HG03064 (cell line): ENCODE measurements around the gene MAP3K20.
"Not testable (repeated sequence)": the region's sequence is repeated elsewhere in the genome, so short reads cannot be mapped to it uniquely, and the experiment has no call there.

Source experiments
- ATAC-seq: cut with Tn5 transposase; IDR thresholded peaks from one replicate; pipeline ENCODE4 v1.9.1; 2021; ENCODE audit warnings: low read depth; ENCODE audit not compliant: unreplicated experiment

Gene MAP3K20

GRCh38 chr2:173119069-173119807, 43.6 kb downstream of the MAP3K20 start:
- ATAC-seq: no peak

- ATAC-seq: no peak
Measured at GRCh38 chr2:173119944-173120343, 44.3 kb downstream of the MAP3K20 start.

GRCh38 chr2:173122936-173123335, 47.3 kb downstream of the MAP3K20 start:
- ATAC-seq: no peak

- ATAC-seq: no peak
Measured at GRCh38 chr2:173124441-173124840, 48.8 kb downstream of the MAP3K20 start.

GRCh38 chr2:173126819-173127218, 51.2 kb downstream of the MAP3K20 start:
- ATAC-seq: no peak

GRCh38 chr2:173128132-173128531, 52.5 kb downstream of the MAP3K20 start:
- not testable (repeated sequence) for ATAC-seq

- no peak for ATAC-seq
Measured at GRCh38 chr2:173130496-173131465, 55.1 kb downstream of the MAP3K20 start.

GRCh38 chr2:173132531-173132930, 56.9 kb downstream of the MAP3K20 start:
- ATAC-seq: no peak

- ATAC-seq: no peak
Measured at GRCh38 chr2:173134703-173135102, 59.1 kb downstream of the MAP3K20 start.

- no peak for ATAC-seq
Measured at GRCh38 chr2:173136067-173136466, 60.4 kb downstream of the MAP3K20 start.

GRCh38 chr2:173136599-173136998, 61.0 kb downstream of the MAP3K20 start:
- ATAC-seq: no peak

GRCh38 chr2:173137610-173138009, 62.0 kb downstream of the MAP3K20 start:
- no peak for ATAC-seq

GRCh38 chr2:173138962-173139361, 63.3 kb downstream of the MAP3K20 start:
- ATAC-seq: no peak

- no peak for ATAC-seq
Measured at GRCh38 chr2:173141666-173142065, 66.0 kb downstream of the MAP3K20 start.

- no peak for ATAC-seq
Measured at GRCh38 chr2:173145454-173145853, 69.8 kb downstream of the MAP3K20 start.

- ATAC-seq: no peak
Measured at GRCh38 chr2:173146590-173146989, 70.9 kb downstream of the MAP3K20 start.

GRCh38 chr2:173148520-173148919, 72.9 kb downstream of the MAP3K20 start:
- ATAC-seq: no peak

- no peak for ATAC-seq
Measured at GRCh38 chr2:173149491-173149890, 73.8 kb downstream of the MAP3K20 start.

- ATAC-seq: no peak
Measured at GRCh38 chr2:173150087-173150486, 74.4 kb downstream of the MAP3K20 start.

- ATAC-seq: no peak
Measured at GRCh38 chr2:173150963-173151362, 75.3 kb downstream of the MAP3K20 start.

- ATAC-seq: no peak
Measured at GRCh38 chr2:173151671-173152401, 76.2 kb downstream of the MAP3K20 start.
